ENCODE measurements around the gene TFDP2.
A peak's percentile ranks its signal among the peaks of the same experiment; 100 is the strongest.

Gene TFDP2

GRCh38 chr3:141941093-141941492 lies 208.3 kb downstream of the TFDP2 start:
- TF ChIP-seq CTCF (conservative IDR thresholded peaks at IDR 0.05; ENCODE audit: low read depth) = no peak
- POLR2A ChIA-PET (ENCODE audit: low non-redundant PET) = no interaction called here
- DNase-seq (ENCODE audit: low spot score) = no peak
- CTCF ChIA-PET = interaction anchor here (0.6 kb wide), 3 partner anchors 66 to 258 kb away, joined by 3 read pairs; no protein-coding TSS in a partner anchor
- peak overlapping the region; percentile 98 for H3K27ac ChIP-seq

GRCh38 chr3:141940194-141940776 lies 209.1 kb downstream of the TFDP2 start:
- peak overlapping the region; percentile 98 for H3K27ac ChIP-seq
- POLR2A ChIA-PET (ENCODE audit: low non-redundant PET) = interaction anchor here (0.6 kb wide), 1 partner anchor 33 kb away, joined by 9 read pairs; no protein-coding TSS in a partner anchor
- CTCF ChIA-PET = interaction anchor here (0.6 kb wide), 1 partner anchor 65 kb away, joined by 3 read pairs; no protein-coding TSS in a partner anchor
- TF ChIP-seq CTCF (conservative IDR thresholded peaks at IDR 0.05; ENCODE audit: low read depth) = no peak
- peak; percentile 95 for DNase-seq (ENCODE audit: low spot score)

- ChIA-PET POLR2A (ENCODE audit: low non-redundant PET) (interaction anchor here (0.6 kb wide), 1 partner anchor 33 kb away, joined by 9 read pairs; no protein-coding TSS in a partner anchor), CTCF (no interaction called here)
- DNase-seq (ENCODE audit: low spot score) = no peak
- TF ChIP-seq CTCF (conservative IDR thresholded peaks at IDR 0.05; ENCODE audit: low read depth) = no peak
- H3K27ac ChIP-seq = peak overlapping the region; percentile 98
These were observed 209.6 kb downstream of the TFDP2 start for GRCh38 chr3:141939759-141940158.

- ChIA-PET POLR2A (ENCODE audit: low non-redundant PET) (no interaction called here), CTCF (no interaction called here)
- H3K27ac ChIP-seq = peak overlapping the region; percentile 98
- DNase-seq (ENCODE audit: low spot score) = no peak
- TF ChIP-seq CTCF (conservative IDR thresholded peaks at IDR 0.05; ENCODE audit: low read depth) = no peak
These were observed 211.3 kb downstream of the TFDP2 start for GRCh38 chr3:141938011-141938500.

GRCh38 chr3:141934354-141934753 lies 215.0 kb downstream of the TFDP2 start:
- ChIA-PET POLR2A (ENCODE audit: low non-redundant PET) (no interaction called here), CTCF (interaction anchor here (0.7 kb wide), 1 partner anchor 210 kb away, joined by 3 read pairs; no protein-coding TSS in a partner anchor)
- peak overlapping the region; percentile 64 for H3K27ac ChIP-seq
- TF ChIP-seq CTCF (conservative IDR thresholded peaks at IDR 0.05; ENCODE audit: low read depth) = no peak
- DNase-seq (ENCODE audit: low spot score) = no peak

- ChIA-PET CTCF (interaction anchor here (0.7 kb wide), 1 partner anchor 211 kb away, joined by 3 read pairs; no protein-coding TSS in a partner anchor), POLR2A (ENCODE audit: low non-redundant PET) (no interaction called here)
- DNase-seq (ENCODE audit: low spot score) = no peak
- peak overlapping the region; percentile 64 for H3K27ac ChIP-seq
- no peak for TF ChIP-seq CTCF (conservative IDR thresholded peaks at IDR 0.05; ENCODE audit: low read depth)
These were observed 215.7 kb downstream of the TFDP2 start for GRCh38 chr3:141933421-141934300.

Data from RWPE1 (cell line).